Measurements from ENCODE around the gene HEATR5B.

GRCh38 chr2:37100054-37100453 lies 15.9 kb upstream of the HEATR5B start:
- TF ChIP-seq EZH2phosphoT487 (IDR thresholded peaks at IDR 0.05; ENCODE audit: borderline replicate concordance, low read depth) (no peak), SIN3A (IDR thresholded peaks at IDR 0.05; ENCODE audit: borderline replicate concordance, low read depth, low read length) (no peak), ELF1 (IDR thresholded peaks at IDR 0.05) (no peak), CTCF (IDR thresholded peaks at IDR 0.05) (no peak), IRF3 (IDR thresholded peaks at IDR 0.05; ENCODE audit: low read depth, low read length) (no peak), EP300 (IDR thresholded peaks at IDR 0.05; ENCODE audit: borderline replicate concordance in 1 of 2, low read depth in 1 of 2, low read length in 1 of 2) (no peak), USF2 (IDR thresholded peaks at IDR 0.05; ENCODE audit: borderline replicate concordance, low read depth, low read length) (no peak)

Data from SK-N-SH (cell line).